ENCODE measurements around the gene SLC27A1.
A peak's percentile ranks its signal among the peaks of the same experiment; 100 is the strongest.
"Not testable (repeated sequence)": the region's sequence is repeated elsewhere in the genome, so short reads cannot be mapped to it uniquely, and the experiment has no call there.

Gene SLC27A1

GRCh38 chr19:17457616-17458015 lies 12.7 kb upstream of the SLC27A1 start:
- DNase-seq = no peak

GRCh38 chr19:17458970-17459369 lies 11.4 kb upstream of the SLC27A1 start:
- no peak for DNase-seq

DNA sequence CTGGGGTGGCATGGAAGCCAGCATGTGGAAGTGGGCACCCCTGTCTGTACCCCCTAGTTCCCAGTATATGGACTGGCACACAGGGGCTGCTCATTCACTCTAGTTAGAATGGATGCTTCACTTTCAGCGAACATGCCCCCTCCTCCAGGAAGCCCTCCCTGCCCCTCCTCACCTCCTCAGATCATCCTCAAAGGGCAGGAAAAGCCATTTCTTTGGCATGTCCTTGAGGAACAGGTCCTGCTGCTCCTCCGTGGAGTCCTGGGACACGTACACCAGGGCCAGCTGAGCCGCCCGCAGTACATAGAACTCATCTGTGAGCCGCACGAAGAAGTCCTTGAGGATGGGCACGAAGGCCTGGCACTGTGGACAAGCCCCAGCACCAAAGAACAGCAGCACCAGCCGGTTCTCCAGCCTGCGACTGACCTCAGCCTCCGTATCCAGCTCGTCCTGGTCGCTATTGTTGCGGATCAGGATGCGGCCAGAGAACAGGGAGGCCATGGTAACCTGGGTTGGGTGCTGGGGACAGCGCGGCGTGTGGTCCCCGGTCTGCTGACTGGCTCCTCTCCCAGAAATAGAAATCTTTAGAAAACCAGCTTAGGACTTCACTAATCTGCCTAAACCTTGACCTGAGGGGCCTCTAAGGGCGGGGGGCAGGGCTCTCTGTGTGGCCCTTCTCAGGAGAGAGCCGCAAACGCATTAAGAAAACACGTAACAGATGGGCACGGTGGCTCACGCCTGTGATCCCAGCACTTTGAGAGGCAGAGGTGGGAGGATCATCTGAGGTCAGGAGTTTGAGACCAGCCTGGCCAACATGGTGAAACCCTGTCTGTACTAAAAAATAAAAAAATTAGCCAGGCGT lies 9.7 kb upstream of the SLC27A1 start, which contains the start of gene NXNL1:
NXNL1 (minus strand) TSS at position 555 of the 859 bp plus-strand sequence; CDS start at position 498, 57 bp downstream.
- no peak for DNase-seq

GRCh38 chr19:17466487-17466850 lies 3.9 kb upstream of the SLC27A1 start:
- DNase-seq = no peak

GRCh38 chr19:17467471-17468301 lies 2.6 kb upstream of the SLC27A1 start:
- DNase-seq = no peak

DNA sequence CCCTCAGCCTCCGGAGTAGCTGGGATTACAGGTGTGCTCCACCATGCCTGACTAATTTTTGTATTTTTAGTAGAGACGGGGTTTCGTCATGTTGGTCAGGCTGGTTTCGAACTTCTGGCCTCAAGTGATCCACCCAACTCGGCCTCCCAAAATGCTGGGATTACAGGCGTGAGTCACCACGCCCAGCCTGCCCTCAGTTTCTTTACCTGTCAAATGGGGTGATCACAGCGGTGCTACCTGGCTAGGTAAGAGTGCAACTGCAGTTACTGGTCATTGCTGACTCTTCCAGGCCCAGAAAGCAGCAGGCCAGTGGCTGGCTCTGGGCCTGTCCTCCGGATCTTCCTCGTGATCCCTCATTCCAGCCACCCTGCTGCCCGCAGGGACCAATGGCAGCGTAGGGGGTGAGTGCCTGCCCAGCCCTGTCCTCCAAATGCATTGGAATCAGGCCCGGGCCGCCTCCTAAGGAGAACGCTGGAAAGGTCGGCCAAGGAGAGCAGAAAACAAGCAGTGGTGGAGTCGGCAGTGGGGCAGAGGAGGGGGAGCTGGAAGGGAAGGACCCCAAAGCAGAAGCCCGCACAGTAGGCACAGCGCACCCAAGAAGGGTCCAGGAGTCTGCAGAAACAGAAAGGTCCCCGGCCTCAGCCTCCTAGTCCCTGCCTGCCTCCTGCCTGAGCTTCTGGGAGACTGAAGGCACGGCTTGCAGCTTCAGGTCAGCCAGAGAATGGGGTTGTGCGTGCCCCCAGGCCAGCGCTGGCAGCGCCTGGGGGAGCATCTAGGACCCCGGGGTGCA lies 1.8 kb upstream of the SLC27A1 start:
- no peak for DNase-seq

DNA sequence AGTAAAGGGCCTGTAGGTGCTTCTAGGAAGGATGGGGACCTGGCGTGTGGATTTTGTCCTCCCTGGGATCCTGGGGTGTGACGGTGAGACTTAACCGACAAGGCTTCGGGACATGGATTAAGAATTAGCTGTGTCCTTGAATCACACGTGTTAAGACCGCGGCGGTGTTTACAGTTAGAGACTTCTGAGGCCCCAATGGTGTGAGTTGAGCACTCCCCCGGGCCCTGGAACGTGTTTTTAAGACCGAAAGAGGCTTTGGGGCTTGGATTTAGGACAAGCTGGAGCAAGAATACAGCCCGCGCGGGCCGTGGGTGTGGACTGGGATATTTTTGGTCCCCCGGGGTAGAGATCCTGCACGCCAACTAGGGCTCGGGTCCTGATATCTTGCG lies 1.2 kb upstream of the SLC27A1 start:
- DNase-seq = no peak

DNA sequence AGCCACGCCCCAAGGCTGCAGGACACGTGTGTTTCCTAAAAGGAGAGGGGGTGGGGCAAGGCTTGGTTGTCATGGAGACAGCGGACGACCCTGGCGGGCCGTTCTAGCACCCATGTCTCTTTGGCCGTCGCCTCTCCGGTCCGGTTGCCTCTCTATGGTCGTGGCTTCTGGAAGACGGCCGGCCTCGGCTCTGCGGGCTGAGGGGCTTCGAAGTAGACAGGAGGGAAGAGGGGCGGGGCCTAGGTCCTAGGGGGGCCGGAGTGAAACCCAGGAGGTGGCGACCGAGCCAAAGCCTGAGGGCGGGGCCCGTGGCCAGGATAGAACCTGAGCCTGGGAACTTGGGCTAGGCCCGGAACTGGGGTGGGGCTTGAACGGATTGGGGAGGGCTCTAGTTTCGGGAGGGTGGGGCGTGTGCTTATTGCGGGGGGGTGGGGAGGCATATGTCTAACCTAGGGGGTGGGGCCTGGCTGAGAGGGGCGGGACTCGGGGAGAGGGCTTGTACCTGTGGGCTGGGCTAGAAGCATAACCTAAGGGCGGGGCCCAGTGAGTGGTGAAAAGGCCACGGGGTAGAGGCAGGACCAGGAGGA lies 750 bp upstream of the SLC27A1 start:
- DNase-seq = peak; percentile 90

DNA sequence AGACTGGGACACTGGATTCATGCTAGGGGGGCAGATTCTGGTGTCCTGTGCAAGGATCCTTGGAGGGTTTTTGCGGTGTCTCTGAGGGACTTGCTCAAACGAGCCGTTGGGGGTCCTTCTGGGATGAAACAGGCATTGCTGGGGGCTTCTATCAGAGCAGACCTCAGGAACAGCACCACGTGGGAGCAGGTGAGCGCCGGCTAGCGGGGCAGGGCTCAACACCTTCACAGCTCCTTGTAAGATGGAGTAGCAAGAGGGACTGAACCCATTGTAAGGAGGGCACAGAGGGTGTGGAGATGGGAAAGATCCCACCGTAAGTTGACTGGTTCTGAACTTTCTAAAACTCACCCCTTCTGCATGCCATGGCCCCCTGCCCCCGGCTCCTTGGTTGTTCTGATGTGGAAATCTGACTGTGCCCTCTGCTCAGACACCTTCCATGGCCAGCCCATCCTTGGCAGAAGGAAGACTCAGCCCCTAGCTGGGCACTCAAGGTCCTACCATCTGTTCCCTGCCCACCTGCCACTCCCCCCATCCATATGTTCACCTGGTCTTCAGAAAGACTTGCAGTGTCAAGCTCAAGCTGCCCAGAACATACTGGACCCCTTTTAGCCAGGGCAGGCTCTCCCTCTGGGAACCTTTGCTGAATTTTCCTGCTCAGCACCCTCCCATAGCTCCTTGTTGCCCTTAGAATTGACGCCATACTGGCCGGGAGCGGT lies 1.2 kb downstream of the SLC27A1 start:
- no peak for DNase-seq

DNA sequence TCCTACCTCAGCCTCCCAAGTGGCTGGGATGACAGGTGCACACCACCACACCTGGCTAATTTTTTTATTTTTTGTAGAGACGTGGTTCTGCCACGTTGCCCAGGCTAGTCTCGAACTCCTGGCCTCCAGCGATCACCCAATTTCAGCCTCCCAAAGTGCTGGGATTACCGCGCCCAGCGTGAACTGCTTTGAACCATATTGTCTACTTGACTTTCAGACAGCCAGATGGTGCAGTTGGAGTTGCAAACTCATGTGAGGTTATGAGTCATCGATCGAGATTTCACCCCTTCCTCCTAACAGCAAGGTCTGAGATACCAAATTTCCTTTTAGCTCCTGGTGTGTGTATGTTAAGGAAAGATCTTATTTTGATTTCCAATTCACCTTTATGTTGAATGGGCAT lies 2.7 kb downstream of the SLC27A1 start:
- DNase-seq = peak; percentile 62

- not testable (repeated sequence) for DNase-seq
Observed at GRCh38 chr19:17475011-17475540, 4.8 kb downstream of the SLC27A1 start.

DNA sequence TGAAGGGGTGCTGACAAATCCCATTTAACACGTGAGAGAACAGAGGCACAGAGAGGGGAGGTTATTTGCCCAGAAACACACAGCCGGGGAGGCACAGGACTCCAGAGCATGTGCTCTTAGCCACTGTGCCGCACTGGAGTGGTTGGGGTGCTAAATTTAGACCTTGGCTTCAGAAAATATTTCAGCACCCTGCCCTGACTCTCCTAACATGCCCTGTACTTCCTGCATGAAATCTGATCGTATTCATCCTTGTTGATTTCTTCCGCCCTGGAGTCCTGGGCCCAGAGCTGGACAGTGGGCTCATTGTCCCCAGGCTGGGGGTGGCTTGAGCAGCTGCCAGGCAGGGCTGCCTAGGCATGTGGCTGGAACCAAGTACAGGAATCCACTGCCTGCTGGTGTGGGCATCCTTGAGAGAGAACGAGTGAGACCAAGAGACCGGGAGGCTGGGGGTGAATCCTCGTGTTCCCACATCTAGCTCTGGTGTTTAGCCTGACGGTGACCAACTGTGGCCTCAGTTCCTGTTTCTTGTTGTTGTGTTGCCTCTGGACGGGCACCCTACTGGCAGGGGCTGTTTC lies 5.3 kb downstream of the SLC27A1 start:
- DNase-seq = no peak

DNA sequence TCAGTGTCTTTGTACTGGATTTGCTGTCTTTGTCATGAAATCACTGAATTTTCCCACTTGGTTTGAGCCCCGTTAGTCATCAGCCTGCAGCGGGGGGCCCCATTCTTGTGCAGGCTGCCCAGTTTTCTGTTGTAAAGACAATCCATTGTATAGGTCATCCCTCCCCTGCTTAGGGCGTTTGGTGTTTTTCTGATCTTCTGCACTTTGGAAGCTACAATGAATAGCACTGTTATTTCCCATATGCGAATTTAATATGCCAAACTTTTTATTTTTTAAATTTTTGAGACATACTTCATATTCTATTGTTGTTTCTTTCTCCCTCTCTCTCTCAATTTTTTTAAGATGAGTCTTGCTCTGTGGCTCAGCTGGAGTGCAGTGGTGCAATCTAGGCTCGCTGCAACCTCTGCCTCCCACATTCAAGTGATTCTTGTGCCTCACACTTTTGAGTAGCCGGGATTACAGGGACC lies 9.0 kb downstream of the SLC27A1 start:
- DNase-seq = no peak

GRCh38 chr19:17481986-17482385 lies 11.7 kb downstream of the SLC27A1 start:
- DNase-seq = no peak

GRCh38 chr19:17482877-17483604 lies 12.7 kb downstream of the SLC27A1 start:
- DNase-seq = no peak

DNA sequence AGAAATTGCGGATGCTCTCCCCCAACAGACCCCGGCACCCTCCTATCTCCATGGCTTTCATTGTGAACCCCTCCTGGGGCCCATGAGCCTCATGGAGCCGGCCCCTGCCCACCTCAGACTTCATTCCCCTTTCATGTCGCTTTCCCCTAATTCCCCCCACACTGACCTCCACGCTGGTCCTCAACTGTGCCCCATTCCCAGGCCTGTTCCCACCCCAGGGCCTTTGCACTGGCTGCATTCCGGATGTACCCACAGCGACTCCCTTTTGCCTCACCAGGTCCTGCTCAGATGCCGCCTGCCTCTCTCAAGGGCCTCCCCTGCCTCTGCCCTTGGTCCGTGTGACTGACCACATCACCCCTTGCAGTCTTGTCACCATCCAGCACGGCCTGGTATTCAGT lies 13.3 kb downstream of the SLC27A1 start:
- DNase-seq = no peak

GRCh38 chr19:17484520-17485185 lies 14.3 kb downstream of the SLC27A1 start:
- DNase-seq = no peak

- DNase-seq = no peak
Observed at GRCh38 chr19:17486545-17487240, 16.4 kb downstream of the SLC27A1 start.

Data from activated CD4-positive, alpha-beta T cell treated with anti-CD3 and anti-CD28 coated beads, Interleukin-10, Interleukin-2, amounts not matched to agents 100 ng/mL and 50 ng/mL, durations not matched to agents 16 hours and 8 hours (primary cell).